DMS114 treated with DMSO at 0.1 percent for 48 hours (cell line): ENCODE results near the gene TRIM54.

Experiments used
- DNase-seq: peaks from one replicate; lab custom pipeline; 2025; ENCODE audit not compliant: unreplicated experiment; lab: John Stamatoyannopoulos, UW

The TRIM54 gene, protein sequence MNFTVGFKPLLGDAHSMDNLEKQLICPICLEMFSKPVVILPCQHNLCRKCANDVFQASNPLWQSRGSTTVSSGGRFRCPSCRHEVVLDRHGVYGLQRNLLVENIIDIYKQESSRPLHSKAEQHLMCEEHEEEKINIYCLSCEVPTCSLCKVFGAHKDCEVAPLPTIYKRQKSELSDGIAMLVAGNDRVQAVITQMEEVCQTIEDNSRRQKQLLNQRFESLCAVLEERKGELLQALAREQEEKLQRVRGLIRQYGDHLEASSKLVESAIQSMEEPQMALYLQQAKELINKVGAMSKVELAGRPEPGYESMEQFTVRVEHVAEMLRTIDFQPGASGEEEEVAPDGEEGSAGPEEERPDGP

DNA sequence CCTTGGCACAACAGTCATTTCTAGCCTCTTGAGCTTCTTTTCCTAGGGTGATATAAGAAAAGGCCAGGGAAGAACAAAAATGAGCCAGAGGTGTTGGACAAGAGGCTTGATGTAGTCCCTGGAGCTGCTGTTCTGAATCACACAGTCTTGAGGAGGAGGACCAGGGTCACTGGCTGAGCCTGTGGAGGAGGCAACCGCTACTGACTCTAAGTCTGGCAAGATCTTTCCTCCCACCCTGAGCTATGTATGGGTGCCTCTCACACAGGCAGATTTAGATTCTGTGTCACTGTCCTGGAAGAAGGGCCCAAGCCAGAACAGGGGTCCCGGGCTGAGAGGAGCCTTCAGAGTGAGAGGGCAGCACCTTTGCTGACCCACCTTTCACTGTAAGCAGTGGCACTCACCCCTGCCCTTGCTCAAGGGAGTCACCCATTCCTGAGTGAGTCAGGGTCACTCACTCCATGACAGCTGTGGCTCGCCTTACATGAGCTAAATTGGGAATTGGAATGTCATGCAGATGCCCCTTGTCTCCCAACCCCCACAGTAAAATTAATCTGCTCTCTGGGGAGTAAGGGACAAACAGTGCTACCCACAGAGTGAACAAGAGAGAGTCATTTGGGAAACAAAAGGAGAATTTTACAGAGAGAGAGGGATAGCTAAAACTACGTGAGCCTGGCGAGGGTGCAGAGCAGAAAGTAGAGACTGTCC lies at the start of gene TRIM54:
TRIM54 (plus strand) TSS at position 575 of the 705 bp plus-strand sequence. CDS start 303 bp downstream, outside the sequence.
- DNase-seq, result no peak

DNA sequence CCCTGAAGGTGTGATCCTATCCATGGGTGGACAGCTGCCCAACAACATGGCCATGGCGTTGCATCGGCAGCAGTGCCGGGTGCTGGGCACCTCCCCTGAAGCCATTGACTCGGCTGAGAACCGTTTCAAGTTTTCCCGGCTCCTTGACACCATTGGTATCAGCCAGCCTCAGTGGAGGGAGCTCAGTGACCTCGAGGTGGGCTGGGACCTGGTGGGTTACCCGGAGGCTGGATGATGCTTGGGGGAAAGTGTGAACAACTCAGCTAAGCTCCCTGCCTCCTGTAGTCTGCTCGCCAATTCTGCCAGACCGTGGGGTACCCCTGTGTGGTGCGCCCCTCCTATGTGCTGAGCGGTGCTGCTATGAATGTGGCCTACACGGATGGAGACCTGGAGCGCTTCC lies 48.9 kb upstream of the TRIM54 start:
- no peak for DNase-seq

DNA sequence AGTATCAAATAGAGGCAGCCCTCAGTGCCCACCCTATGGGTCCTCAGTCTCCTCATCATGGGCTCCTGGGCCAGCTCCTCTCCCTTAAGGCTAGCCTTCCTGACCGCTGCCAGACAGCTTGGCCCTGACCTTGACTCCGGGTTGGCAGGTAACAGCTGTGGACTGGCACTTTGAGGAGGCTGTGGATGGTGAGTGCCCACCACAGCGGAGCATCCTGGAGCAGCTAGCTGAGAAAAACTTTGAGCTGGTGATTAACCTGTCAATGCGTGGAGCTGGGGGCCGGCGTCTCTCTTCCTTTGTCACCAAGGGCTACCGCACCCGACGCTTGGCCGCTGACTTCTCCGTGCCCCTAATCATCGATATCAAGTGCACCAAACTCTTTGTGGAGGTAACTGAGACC lies 46.1 kb upstream of the TRIM54 start:
- no peak for DNase-seq

DNA sequence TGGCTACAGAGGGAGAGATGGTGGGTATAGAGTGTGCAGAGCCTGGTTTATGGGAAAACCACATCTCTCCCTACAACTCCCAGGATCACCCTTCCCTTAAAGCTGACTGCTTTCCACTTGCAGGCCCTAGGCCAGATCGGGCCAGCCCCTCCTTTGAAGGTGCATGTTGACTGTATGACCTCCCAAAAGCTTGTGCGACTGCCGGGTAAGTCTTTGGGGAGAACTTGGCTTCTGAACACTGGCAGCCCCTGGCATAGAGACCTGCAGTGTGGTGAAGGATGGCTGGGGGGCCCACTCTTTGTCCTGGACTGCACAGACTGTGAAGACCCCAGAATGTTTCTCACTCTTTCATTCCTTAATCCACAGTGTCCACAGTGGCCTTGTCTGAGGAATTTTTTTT lies 45.6 kb upstream of the TRIM54 start:
- no peak for DNase-seq

DNA sequence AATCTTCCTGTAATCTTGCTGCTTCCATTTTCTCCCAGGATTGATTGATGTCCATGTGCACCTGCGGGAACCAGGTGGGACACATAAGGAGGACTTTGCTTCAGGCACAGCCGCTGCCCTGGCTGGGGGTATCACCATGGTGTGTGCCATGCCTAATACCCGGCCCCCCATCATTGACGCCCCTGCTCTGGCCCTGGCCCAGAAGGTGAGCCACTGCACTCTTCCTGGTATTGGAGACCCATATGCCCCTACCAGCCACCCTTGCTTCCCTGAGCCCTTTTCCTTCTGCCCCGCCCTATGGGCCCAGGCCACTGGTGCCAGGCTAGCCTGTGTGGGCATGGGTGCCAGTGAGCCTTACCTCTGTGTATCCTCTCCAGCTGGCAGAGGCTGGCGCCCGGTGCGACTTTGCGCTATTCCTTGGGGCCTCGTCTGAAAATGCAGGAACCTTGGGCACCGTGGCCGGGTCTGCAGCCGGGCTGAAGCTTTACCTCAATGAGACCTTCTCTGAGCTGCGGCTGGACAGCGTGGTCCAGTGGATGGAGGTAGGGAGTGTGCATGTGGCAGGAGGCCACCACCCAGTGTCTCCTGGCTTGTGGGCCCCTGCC lies 44.8 kb upstream of the TRIM54 start:
- no peak for DNase-seq

DNA sequence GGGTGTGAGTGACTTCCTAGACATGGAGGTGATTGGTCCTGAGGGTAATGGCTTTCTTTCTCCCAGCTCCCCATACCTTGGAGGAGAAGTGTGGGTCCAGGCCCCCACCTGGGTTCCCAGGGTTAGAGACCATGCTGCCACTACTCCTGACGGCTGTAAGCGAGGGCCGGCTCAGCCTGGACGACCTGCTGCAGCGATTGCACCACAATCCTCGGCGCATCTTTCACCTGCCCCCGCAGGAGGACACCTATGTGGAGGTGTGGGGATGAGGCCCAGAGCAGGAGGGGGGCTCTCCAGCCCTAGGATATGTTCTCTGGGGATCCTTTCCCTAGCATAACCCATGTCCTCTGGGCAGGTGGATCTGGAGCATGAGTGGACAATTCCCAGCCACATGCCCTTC lies 43.3 kb upstream of the TRIM54 start:
- no peak for DNase-seq

DNA sequence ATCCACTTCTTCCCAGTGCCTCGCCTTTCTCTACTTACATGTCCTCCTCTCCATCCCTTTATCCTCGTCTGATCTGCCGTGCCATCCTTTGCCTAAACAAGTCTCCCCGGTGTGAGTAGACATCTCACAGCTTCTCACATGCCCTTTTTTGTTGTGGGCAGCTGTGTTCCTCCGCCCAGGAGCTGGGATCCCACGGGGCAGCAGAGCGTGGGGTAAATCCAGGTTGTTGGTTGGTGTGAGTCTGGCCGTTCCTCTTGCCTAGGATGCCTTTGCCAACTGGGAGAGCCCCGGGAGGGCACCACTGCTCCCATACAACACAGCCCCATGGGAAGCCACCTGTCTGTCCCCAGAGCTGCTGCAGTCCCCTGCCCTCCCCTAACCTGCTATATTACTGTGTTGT lies 41.8 kb upstream of the TRIM54 start:
- no peak for DNase-seq

DNA sequence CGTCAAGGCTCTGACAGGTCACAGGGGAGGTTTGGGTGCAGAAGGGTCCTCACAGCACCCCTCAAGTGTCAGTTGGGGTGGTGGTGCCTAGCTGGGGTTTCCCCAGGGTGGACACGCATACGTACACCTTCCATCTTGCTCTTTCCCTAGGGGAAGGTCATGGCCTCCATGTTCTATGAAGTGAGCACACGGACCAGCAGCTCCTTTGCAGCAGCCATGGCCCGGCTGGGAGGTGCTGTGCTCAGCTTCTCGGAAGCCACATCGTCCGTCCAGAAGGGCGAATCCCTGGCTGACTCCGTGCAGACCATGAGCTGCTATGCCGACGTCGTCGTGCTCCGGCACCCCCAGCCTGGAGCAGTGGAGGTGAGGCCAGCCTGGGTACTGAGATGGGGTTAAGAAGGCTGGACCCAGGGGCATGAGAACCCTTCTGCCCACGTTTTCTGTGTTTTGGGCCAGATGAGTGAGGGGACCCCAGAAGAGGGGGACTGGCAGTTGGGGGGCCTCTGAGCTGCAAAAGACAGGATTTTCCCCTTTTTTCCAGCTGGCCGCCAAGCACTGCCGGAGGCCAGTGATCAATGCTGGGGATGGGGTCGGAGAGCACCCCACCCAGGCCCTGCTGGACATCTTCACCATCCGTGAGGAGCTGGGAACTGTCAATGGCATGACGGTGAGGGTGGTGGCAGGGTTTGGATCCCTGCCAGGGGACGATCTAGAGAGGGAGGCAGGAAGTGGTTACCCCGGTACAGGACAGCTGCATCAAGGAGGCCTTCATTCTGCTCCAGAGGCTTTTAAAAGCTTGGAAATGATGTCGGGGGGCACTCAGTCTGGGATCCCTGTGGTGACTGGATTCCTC lies 40.2 kb upstream of the TRIM54 start:
- no peak for DNase-seq

DNA sequence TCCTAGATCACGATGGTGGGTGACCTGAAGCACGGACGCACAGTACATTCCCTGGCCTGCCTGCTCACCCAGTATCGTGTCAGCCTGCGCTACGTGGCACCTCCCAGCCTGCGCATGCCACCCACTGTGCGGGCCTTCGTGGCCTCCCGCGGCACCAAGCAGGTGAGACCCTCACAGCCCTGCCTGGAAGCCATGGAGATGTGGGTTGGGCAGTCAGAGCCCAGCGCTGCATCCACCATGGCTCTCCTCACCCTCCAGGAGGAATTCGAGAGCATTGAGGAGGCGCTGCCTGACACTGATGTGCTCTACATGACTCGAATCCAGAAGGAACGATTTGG lies 39.6 kb upstream of the TRIM54 start:
- no peak for DNase-seq

DNA sequence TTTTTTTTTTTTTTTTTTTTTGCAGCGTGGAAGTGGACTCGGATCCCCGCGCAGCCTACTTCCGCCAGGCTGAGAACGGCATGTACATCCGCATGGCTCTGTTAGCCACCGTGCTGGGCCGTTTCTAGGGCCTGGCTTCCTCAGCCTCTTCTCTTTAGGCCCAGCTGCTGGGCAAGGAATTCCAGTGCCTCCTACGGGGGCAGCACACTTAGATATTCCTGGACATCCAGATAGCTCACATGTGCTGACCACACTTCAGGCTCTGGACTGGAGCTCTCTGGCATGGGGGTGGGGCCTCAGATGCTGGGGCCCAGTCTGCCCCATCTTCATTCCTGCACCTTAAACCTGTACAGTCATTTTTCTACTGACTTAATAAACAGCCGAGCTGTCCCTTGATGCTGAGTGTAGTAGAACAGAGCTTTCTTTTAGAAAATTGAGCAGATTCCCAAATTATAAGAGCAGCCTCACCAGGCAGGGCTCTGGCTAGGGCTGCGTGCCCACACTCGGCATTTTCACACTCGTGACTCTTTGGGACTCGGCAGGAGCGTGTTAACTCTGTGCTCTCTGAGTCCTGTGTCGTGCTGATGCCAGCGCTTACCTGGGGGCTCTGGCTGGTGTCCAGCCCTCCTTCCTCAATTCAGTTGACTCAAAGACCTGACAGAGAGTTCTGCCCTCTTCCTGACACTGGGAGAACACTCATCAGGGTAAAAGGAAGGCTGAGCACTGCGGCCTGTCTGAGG lies 38.7 kb upstream of the TRIM54 start:
- DNase-seq, result no peak

DNA sequence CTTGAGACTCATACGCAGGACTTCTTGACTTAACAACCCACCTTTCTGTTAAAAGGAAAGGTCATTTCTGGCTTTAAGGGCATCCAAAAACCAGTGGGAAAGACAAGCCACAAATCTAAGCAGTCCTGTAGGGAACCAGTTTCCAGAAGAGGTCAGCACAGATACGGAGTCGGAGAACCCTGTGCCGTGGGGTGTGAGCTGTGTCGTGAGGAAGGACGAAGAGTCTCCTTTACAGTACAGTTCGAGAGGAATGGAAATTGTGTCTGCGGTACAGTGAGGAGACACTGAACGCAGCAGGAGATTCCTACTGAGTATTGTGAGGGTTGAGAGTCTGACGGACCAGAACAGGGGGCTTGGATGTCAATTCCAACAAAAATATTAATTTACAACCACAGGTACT lies 37.1 kb upstream of the TRIM54 start:
- no peak for DNase-seq

DNA sequence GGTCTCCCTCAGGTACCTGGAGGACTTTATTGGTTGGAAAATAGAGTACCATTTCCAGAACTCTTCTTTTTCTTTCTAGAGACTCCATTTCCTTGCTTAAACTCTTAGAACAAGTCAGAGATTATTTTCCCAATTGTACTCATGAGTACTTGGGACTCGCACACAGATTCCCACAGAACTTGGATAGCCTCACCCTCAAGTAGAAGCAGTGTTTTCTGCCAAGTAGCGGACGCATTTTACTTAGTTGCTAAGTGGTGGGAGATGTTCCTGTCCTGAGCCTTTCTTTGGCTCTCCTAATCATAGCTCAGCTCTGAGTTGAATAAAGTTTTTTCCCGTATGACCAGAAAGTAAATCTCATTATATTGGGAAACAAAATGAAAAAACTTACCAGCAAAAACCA lies 36.6 kb upstream of the TRIM54 start:
- no peak for DNase-seq

DNA sequence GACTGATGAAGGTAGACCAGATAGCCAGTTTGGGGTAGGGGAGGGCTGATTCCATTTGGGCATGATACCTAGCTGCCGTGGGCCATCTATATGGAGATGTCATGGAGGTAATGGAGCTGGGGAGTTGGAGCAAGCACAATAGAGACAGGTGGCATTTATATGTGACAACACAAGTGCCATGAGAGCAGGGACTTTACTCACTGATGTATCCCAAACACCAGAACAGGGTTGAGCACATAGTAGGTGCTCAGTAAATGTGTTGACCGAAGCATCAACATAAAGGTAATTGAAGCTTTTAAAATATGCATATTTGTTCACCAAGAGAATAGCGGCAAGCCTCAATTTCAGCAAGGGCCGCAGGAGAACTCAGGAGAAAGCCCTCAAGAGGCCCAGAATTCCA lies 34.3 kb upstream of the TRIM54 start:
- DNase-seq, result no peak

DNA sequence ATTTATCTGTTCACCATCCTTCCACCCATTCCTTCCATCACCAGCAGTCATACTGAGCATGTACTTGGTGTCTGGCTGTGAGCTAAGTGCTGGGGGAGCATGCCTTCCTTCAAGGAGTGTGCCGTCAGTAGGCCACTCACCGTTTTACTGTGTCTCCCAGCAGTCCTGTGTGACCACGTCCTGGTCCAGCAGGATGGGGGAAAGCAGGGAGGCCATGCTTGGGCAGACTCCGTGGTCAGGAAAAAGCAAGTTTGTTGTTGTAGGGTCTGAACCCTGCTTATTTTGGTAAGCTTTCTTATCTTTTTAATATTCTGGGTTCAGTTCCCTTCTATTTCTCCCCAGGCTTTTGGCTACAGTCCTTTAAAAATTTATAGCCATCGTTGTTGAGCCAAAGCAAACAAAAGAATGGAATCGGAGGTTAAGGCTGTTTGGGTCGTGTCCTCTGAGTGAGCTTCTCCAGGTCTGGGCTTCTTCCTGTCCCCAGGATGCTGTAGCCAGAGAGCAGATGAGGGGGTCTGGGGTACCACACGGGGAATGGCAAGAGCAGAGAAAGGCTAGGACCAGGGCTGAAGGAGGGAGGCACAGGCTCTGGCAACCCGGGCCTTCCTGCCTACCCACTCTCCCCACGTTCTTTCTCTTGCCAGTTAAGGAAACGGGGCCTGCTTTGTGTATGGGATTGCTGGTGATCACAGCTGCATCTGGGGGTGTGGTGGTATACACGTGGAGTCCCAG lies 32.9 kb upstream of the TRIM54 start:
- no peak for DNase-seq

DNA sequence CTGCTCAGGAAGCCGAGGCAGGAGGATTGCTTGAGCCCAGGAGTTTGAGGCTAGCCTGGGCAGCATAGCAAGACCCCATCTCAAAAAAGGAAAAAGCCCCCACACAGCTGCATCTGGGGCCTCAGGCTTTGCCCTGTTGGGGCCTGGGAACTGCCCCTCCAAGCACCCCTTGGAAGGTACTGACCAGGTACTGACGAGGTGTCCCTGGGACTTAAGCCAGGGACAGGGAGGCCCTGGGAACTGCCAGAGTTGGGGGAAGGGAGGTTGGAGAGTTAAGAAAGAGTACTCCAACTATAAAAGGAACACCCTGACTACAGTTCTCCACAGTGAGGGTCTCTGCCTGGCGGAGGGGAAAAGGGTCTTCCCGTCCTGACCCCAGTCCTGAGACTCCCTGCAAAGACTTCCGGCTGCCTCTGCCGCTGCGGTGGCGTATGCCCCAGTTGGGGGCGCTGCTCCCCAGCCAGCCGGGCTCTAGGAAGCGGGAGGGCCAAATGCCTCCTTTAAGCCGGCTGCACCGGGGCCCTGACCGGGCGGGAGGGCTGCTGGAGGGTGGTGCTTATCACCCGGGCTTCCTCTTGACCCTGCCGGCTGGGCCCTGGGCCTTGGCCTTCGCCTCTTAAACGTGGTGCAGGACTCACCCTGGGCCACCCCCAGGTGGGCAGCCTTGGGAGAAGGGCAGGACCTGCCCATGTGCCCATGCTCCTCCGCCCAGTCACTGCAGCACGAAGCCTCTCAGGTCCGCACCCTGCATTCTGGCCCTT lies 32.2 kb upstream of the TRIM54 start:
- DNase-seq, result no peak

DNA sequence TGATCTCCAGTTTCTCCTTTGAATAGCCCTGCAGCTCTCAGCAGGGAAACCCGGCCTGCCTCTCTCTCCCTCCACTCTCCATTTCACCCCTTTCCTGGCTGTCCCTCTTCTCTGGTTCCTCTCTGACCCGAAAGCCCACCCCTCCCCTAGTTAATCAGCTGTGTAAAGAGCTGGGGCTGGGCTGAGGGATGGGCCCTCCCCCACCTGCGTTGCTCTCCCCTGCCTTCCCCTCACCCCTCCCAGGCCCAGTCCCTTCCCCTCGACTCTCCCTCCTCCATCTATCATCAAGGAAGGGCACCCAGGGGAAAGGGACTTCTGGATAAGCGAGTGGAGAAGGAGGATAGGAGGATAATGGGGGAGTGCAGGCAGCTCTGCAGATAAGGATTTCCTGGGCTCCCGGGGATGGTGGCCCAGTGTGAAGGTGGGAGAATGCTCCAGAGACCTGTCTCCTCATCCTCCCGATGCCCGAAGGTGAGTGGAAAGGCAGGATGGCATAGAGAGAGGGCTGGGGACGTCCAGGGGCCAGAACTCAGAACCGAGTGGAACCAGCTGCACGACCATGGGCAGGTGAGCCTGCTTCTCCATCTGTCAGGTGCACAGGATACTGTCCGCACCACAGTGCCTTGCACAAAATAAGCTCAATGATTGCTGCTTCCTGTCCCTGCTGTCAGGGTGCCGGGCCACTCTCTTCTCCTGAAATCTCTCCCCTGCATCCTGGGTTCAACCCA lies 31.4 kb upstream of the TRIM54 start:
- DNase-seq, result no peak

DNA sequence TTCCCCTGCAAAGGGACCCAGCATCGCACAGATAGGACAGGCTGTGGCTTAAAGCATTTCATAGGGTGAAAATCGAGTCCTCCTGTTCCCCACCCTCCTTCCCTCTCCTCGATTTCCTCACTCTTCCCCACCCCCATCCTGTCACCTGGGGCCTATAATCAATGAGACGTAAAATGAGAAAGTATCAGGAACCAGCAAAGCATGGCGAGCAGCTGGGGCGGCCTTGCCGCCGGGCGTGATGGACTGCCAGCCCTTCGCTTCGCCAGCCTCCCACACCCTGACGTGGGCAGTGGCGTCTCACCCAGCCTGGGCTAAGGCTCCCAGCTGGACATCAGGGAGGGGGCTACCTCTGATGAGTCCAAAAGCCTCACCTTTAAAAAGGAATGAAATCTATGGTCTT lies 30.5 kb upstream of the TRIM54 start:
- DNase-seq, result no peak

DNA sequence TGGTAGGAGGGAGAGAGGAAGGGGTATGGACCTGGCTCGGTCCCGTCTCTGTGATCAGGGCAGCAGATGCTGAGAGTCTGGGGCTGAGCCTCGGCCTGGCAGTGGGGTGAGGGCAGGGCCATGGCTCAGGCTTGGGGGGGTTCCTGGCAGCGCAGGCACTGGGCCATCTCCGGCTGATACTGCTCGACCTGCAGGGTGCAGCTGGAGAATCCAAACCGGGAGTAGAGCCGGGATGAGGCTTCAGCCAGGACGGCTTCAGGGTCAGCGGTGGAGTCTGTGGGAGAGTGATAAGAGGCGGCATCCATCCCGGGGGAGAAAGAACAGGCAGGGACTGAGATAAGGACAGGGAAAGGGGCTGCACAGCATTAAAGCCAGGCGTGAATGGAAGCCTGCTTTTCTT lies 27.0 kb upstream of the TRIM54 start:
- DNase-seq, result no peak

DNA sequence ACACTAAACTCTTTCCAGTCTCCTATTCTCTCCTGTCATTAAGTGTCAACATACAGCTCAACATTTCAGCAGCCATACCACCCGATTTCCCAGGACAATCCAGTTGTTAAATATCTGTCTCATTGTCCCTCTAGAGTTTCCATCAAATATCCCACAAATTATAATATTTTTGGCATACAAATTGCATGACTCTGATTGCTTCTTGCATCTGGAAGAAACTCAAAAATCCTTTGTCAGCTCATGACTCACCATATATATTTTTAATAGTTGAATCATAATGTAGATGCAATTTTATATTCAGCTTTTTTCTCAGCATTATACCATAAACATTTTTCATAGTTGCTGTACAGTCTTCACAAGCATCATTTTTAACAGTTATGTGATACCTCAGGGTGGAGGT lies 26.6 kb upstream of the TRIM54 start:
- no peak for DNase-seq
